ENCODE measurements around the gene OPRD1.
A peak's percentile ranks its signal among the peaks of the same experiment; 100 is the strongest.

OPRD1 gene

GRCh38 chr1:28885977-28886730 lies 74.2 kb downstream of the OPRD1 start:
- DNase-seq, result no peak

- DNase-seq, result peak; percentile 71
Measured at GRCh38 chr1:28886731-28887418, 74.9 kb downstream of the OPRD1 start.

GRCh38 chr1:28887419-28887834 lies 75.5 kb downstream of the OPRD1 start:
- DNase-seq, result no peak

- DNase-seq, result no peak
Measured at GRCh38 chr1:28887835-28888682, 76.1 kb downstream of the OPRD1 start.

GRCh38 chr1:28888915-28889314 lies 76.9 kb downstream of the OPRD1 start:
- DNase-seq, result no peak

GRCh38 chr1:28889357-28889756 lies 77.4 kb downstream of the OPRD1 start:
- DNase-seq, result no peak

- no peak for DNase-seq
Measured at GRCh38 chr1:28890435-28890834, 78.5 kb downstream of the OPRD1 start.

GRCh38 chr1:28890836-28891235 lies 78.9 kb downstream of the OPRD1 start:
- no peak for DNase-seq

GRCh38 chr1:28891256-28891655 lies 79.3 kb downstream of the OPRD1 start:
- DNase-seq, result no peak

- peak; percentile 50 for DNase-seq
Measured at GRCh38 chr1:28893403-28894102, 81.6 kb downstream of the OPRD1 start.

- DNase-seq, result no peak
Measured at GRCh38 chr1:28894785-28895184, 82.8 kb downstream of the OPRD1 start.

GRCh38 chr1:28895896-28896608 lies 84.1 kb downstream of the OPRD1 start:
- DNase-seq, result peak; percentile 18

- no peak for DNase-seq
Measured at GRCh38 chr1:28896609-28896986, 84.6 kb downstream of the OPRD1 start.

GRCh38 chr1:28897789-28898188 lies 85.8 kb downstream of the OPRD1 start:
- no peak for DNase-seq

GRCh38 chr1:28898405-28898881 lies 86.5 kb downstream of the OPRD1 start:
- DNase-seq, result no peak

GRCh38 chr1:28899267-28899666 lies 87.3 kb downstream of the OPRD1 start:
- no peak for DNase-seq

- no peak for DNase-seq
Measured at GRCh38 chr1:28900562-28900961, 88.6 kb downstream of the OPRD1 start.

- no peak for DNase-seq
Measured at GRCh38 chr1:28902738-28903137, 90.8 kb downstream of the OPRD1 start.

GRCh38 chr1:28905921-28906666 lies 94.1 kb downstream of the OPRD1 start:
- DNase-seq, result no peak

- DNase-seq, result no peak
Measured at GRCh38 chr1:28909198-28909597, 97.2 kb downstream of the OPRD1 start.
